Calu3 (cell line): ENCODE measurements around the gene PIAS1. TPM values are rescaled to one million over a fixed set of nuclear protein-coding genes. Genes with fewer than 3 reads are reported as not detected.
A peak's percentile ranks its signal among the peaks of the same experiment; 100 is the strongest.

Source experiments
- BruUV-seq: library from RNA; stranded (reverse); fragments of 400-500 nt; replicated peaks from 2 replicates; lab custom pipeline; 2021; lab: Mats Ljungman, UMichigan
- CTCF ChIA-PET: fragments of 300-600 bp; sonication (Branson Sonifier 250); formaldehyde crosslinking; loops from one replicate; lab custom pipeline; 2022; ENCODE audit warnings: antibody characterized with exemption; lab: Charles Lee
- DNase-seq: peaks from one replicate; pipeline ENCODE4 v3.0.0; 2022
- H3K27ac Mint-ChIP-seq: one replicate; pipeline ENCODE4 v1.8.0; 2022; ENCODE audit warnings: mixed read lengths; ENCODE audit not compliant: unreplicated experiment
- H3K27me3 Mint-ChIP-seq: one replicate; pipeline ENCODE4 v1.8.0; 2022; ENCODE audit warnings: mixed read lengths; ENCODE audit not compliant: unreplicated experiment
- H3K36me3 Mint-ChIP-seq: one replicate; pipeline ENCODE4 v1.8.0; 2022; ENCODE audit warnings: mild to moderate bottlenecking, moderate library complexity, mixed read lengths; ENCODE audit not compliant: insufficient read depth, unreplicated experiment
- H3K4me1 Mint-ChIP-seq: one replicate; pipeline ENCODE4 v1.8.0; 2022; ENCODE audit warnings: mild to moderate bottlenecking, low read depth, mixed read lengths; ENCODE audit not compliant: unreplicated experiment
- H3K4me3 Mint-ChIP-seq: one replicate; pipeline ENCODE4 v1.8.0; 2022; ENCODE audit warnings: mild to moderate bottlenecking, low read depth, moderate library complexity, mixed read lengths; ENCODE audit not compliant: unreplicated experiment
- H3K9me3 Mint-ChIP-seq: one replicate; pipeline ENCODE4 v1.8.0; 2022; ENCODE audit warnings: low read depth, mixed read lengths; ENCODE audit not compliant: unreplicated experiment
- CTCF ChIP-seq: fragments of 200-600 bp; IDR thresholded peaks from one replicate; pipeline ENCODE4 v1.8.0; 2022; ENCODE audit warnings: antibody characterized with exemption; ENCODE audit not compliant: unreplicated experiment
- intact Hi-C: fragments of 100-400 bp; cut with micrococcal nuclease; formaldehyde crosslinking; loops from one replicate; pipeline ENCODE4 v1.10.0; 2022; ENCODE audit not compliant: unreplicated experiment
- total RNA-seq: library from RNA; stranded (reverse); gene quantifications from 2 replicates; pipeline ENCODE4 v1.2.3, GENCODE V29; 2022

The PIAS1 gene
- total RNA-seq, 1 experiment from 2014 or later, result 51.7 TPM

DNA sequence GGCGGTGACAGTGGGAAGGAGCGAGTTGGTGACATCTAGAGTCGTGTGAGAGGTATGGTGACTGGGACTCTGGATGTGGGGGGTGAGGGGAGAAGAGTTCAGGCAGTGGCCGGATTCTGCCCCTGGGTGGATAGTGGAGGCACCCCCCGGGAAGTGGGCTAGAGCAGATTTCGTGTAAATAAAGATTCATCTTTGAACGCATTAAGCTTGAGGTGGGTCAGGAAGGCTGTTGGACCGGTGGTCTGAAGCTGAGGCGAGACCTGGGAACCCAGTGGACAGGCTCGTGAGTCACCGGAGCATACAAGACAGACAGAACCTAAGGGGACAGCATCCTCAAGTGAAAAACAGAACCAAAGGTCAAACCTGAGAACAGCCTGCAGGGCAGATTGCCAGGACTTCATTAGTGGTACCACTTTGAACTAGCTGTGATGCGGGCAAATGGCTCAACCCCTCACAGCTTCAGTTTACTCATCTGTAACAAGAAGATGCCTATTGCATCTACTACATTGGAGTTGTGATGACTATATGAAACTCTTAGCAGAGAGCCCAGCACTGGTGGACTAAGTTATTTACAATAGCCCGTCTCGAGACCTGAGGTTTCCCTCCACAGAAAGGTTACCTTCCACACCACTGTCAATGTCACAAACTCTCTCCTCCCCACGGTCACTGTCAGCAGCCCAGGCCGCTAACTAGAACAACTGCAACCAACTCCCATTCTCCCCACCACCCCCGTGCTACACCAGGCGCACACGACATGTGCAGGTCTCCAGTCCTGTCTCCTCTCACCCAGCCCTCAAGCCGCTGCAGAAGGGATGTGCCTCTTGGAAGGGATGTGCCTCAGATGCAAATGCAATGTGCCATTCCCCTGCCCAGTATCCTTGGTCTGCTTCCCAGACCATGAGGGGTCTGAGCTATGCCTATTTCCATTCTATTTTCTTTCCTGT is 176.3 kb downstream of the PIAS1 start:
- no peaks in the 10 kb centered on the region for H3K9me3 Mint-ChIP-seq
- CTCF ChIA-PET, result interaction anchor here (0.9 to 2.0 kb wide), 3 partner anchors 23 to 35 kb away, joined by 3 to 10 read pairs (median 4); no protein-coding TSS in a partner anchor
- peaks cover 34% of the 10 kb centered on the region for H3K36me3 Mint-ChIP-seq
- TSS peak; percentile 41 for BruUV-seq
- no peak for TF ChIP-seq CTCF
- peak overlapping the region; percentile 93 for H3K4me3 Mint-ChIP-seq
- no peak for DNase-seq
- intact Hi-C loops, result no loop called here
- H3K27ac Mint-ChIP-seq, result no peak overlapping the region
- H3K27me3 Mint-ChIP-seq, result peaks cover 10% of the 10 kb centered on the region
- peaks cover 21% of the 10 kb centered on the region for H3K4me1 Mint-ChIP-seq

DNA sequence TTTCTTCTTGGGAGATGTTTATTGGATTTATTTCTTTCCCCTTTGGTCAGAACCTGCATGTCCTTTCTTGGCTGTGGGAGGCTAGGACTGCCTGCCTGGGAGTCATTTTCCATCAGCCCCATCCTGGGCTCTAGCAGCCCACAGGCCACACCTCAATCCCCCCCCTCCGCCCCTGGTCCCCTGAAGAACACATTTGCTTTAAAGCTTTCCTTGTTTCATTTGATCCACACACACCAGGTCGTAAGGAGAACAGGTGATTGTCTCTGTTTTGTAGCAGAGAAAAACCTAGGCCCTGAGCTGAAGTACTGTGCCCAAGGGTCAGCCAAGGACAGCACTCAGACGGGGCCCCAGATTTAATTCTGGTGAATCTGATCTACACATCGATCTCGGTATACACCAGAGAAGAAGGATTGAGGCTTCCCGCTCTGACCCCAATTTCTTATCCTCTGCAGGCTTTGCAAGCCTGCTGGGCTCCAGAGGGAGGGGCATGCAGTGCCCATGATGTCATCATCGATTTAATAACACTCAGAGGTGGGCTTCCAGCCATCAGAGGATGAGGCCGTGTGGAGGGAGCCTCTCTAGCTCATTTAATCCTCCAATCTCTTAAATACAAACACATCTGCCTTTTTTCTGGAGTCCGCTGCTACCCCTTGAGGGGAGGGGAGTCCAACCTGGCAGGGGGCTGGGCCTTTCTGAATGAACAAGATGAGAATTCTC is 177.1 kb downstream of the PIAS1 start:
- intact Hi-C loops, result no loop called here
- no peak overlapping the region for H3K27ac Mint-ChIP-seq
- no peak for DNase-seq
- H3K9me3 Mint-ChIP-seq, result no peaks in the 10 kb centered on the region
- TF ChIP-seq CTCF, result no peak
- CTCF ChIA-PET, result interaction anchor here (0.7 kb wide), 1 partner anchor 54 kb away, joined by 5 read pairs; no protein-coding TSS in a partner anchor
- peaks cover 21% of the 10 kb centered on the region for H3K4me1 Mint-ChIP-seq
- H3K27me3 Mint-ChIP-seq, result peaks cover 10% of the 10 kb centered on the region
- H3K4me3 Mint-ChIP-seq, result peak overlapping the region; percentile 33
- no TSS peak for BruUV-seq
- H3K36me3 Mint-ChIP-seq, result peaks cover 34% of the 10 kb centered on the region

DNA sequence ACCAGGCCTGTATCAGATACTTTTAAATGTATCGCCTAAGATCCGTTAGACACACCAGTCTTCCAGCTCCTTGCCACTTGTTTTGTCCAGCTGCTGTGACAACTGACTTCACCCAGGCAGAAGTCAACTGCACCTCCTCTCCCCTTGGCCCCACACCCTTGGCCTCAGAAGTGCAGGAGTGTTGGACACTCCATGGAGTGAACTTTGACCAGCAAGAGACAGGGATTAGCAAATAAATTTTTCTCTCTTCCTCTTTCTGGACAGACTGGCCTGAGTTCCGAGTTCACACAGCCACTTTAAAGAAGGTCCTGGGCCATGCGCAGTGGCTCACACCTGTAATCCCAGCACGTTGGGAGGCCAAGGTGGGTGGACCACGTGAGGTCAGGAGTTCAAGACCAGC is 178.3 kb downstream of the PIAS1 start:
- CTCF ChIA-PET, result no interaction called here
- no peak overlapping the region for H3K27ac Mint-ChIP-seq
- H3K4me3 Mint-ChIP-seq, result no peak overlapping the region

More for the DNA sequence above, 178.3 kb downstream of the PIAS1 start:
- Mint-ChIP-seq H3K9me3 (no peaks in the 10 kb centered on the region), H3K36me3 (peaks cover 33% of the 10 kb centered on the region), H3K4me1 (peaks cover 15% of the 10 kb centered on the region), H3K27me3 (peaks cover 10% of the 10 kb centered on the region)
- no TSS peak for BruUV-seq
- no peak for DNase-seq
- intact Hi-C loops, result no loop called here
- TF ChIP-seq CTCF, result no peak
